ENCODE data around the gene NKX1-1.

The NKX1-1 gene

GRCh38 chr4:1406394-1406980 lies at the start of gene NKX1-1:
Gene NKX1-1, minus strand, starts transcription at chr4:1406442. Its CDS starts 0 bp downstream, at chr4:1406442.
- no peak for DNase-seq
- peak within 1 kb of the TSS; percentile 69 to 74 for H3K4me3 Mint-ChIP-seq
- peaks cover 0 to 1% of the 10 kb centered on the region in 2 donors for H3K9me3 Mint-ChIP-seq
- peak within 1 kb of the TSS; percentile 96 for H3K27ac Mint-ChIP-seq
- H3K36me3 Mint-ChIP-seq, result peaks cover 4 to 10% of the 10 kb centered on the region in 2 donors
- peaks cover 16 to 50% of the 10 kb centered on the region in 2 donors for H3K4me1 Mint-ChIP-seq
- peaks cover 62 to 74% of the 10 kb centered on the region in 2 donors for H3K27me3 Mint-ChIP-seq
- no peak for ATAC-seq (replicated peaks)

- Mint-ChIP-seq H3K4me3 (no peak overlapping the region), H3K4me1 (no peaks in the 10 kb centered on the region), H3K36me3 (peaks cover 4 to 9% of the 10 kb centered on the region in 2 donors), H3K27ac (no peak overlapping the region), H3K27me3 (peaks cover 9 to 15% of the 10 kb centered on the region in 2 donors), H3K9me3 (peaks cover 31 to 33% of the 10 kb centered on the region in 2 donors)
- no peak for DNase-seq
- no peak for ATAC-seq (replicated peaks)
These were observed 47.5 kb upstream of the NKX1-1 start for GRCh38 chr4:1453731-1454130.

GRCh38 chr4:1452431-1453051 lies 46.3 kb upstream of the NKX1-1 start:
- no peak for DNase-seq
- peaks cover 7 to 14% of the 10 kb centered on the region in 2 donors for H3K27me3 Mint-ChIP-seq
- H3K9me3 Mint-ChIP-seq, result peaks cover 26% of the 10 kb centered on the region in 2 donors
- no peak overlapping the region for H3K4me3 Mint-ChIP-seq
- peaks cover 2 to 4% of the 10 kb centered on the region in 2 donors for H3K36me3 Mint-ChIP-seq
- no peaks in the 10 kb centered on the region for H3K4me1 Mint-ChIP-seq
- ATAC-seq (replicated peaks), result no peak
- H3K27ac Mint-ChIP-seq, result no peak overlapping the region

- peaks cover 14% of the 10 kb centered on the region in 2 donors for H3K27me3 Mint-ChIP-seq
- peaks cover under 1% of the 10 kb centered on the region in 2 donors for H3K36me3 Mint-ChIP-seq
- H3K27ac Mint-ChIP-seq, result no peak overlapping the region
- DNase-seq (no peak), ATAC-seq (replicated peaks) (no peak)
- H3K9me3 Mint-ChIP-seq, result peaks cover 23% of the 10 kb centered on the region in 2 donors
- no peak overlapping the region for H3K4me3 Mint-ChIP-seq
- no peaks in the 10 kb centered on the region for H3K4me1 Mint-ChIP-seq
These were observed 45.5 kb upstream of the NKX1-1 start for GRCh38 chr4:1451752-1452122.

GRCh38 chr4:1451106-1451751 lies 45.0 kb upstream of the NKX1-1 start:
- no peak overlapping the region for H3K4me3 Mint-ChIP-seq
- ATAC-seq (replicated peaks) (no peak), DNase-seq (no peak)
- no peaks in the 10 kb centered on the region for H3K4me1 Mint-ChIP-seq
- H3K27me3 Mint-ChIP-seq, result peaks cover 13 to 14% of the 10 kb centered on the region in 2 donors
- H3K9me3 Mint-ChIP-seq, result peaks cover 21 to 22% of the 10 kb centered on the region in 2 donors
- no peaks in the 10 kb centered on the region for H3K36me3 Mint-ChIP-seq
- no peak overlapping the region for H3K27ac Mint-ChIP-seq

- no peaks in the 10 kb centered on the region for H3K36me3 Mint-ChIP-seq
- H3K4me1 Mint-ChIP-seq, result no peaks in the 10 kb centered on the region
- no peak for ATAC-seq (replicated peaks)
- no peak for DNase-seq
- H3K4me3 Mint-ChIP-seq, result no peak overlapping the region
- H3K9me3 Mint-ChIP-seq, result peaks cover 21% of the 10 kb centered on the region in 2 donors
- H3K27ac Mint-ChIP-seq, result no peak overlapping the region
- H3K27me3 Mint-ChIP-seq, result peaks cover 14 to 20% of the 10 kb centered on the region in 2 donors
These were observed 43.8 kb upstream of the NKX1-1 start for GRCh38 chr4:1449833-1450741.

GRCh38 chr4:1449475-1449832 lies 43.2 kb upstream of the NKX1-1 start:
- ATAC-seq (replicated peaks) (no peak), DNase-seq (no peak)
- peaks cover 20 to 21% of the 10 kb centered on the region in 2 donors for H3K9me3 Mint-ChIP-seq
- no peaks in the 10 kb centered on the region for H3K36me3 Mint-ChIP-seq
- H3K4me1 Mint-ChIP-seq, result no peaks in the 10 kb centered on the region
- H3K27ac Mint-ChIP-seq, result no peak overlapping the region
- H3K4me3 Mint-ChIP-seq, result no peak overlapping the region
- H3K27me3 Mint-ChIP-seq, result peaks cover 19 to 20% of the 10 kb centered on the region in 2 donors

GRCh38 chr4:1448589-1449420 lies 42.6 kb upstream of the NKX1-1 start:
- DNase-seq (no peak), ATAC-seq (replicated peaks) (no peak)
- no peak overlapping the region for H3K4me3 Mint-ChIP-seq
- peaks cover 20 to 23% of the 10 kb centered on the region in 2 donors for H3K27me3 Mint-ChIP-seq
- no peaks in the 10 kb centered on the region for H3K36me3 Mint-ChIP-seq
- H3K4me1 Mint-ChIP-seq, result no peaks in the 10 kb centered on the region
- no peak overlapping the region for H3K27ac Mint-ChIP-seq
- peaks cover 17 to 18% of the 10 kb centered on the region in 2 donors for H3K9me3 Mint-ChIP-seq

- ATAC-seq (replicated peaks) (no peak), DNase-seq (no peak)
- Mint-ChIP-seq H3K9me3 (peaks cover 9% of the 10 kb centered on the region in 2 donors), H3K4me1 (no peaks in the 10 kb centered on the region), H3K36me3 (no peaks in the 10 kb centered on the region), H3K4me3 (no peak overlapping the region), H3K27me3 (peaks cover 20 to 23% of the 10 kb centered on the region in 2 donors), H3K27ac (no peak overlapping the region)
These were observed 41.7 kb upstream of the NKX1-1 start for GRCh38 chr4:1447676-1448588.

GRCh38 chr4:1446502-1447386 lies 40.5 kb upstream of the NKX1-1 start:
- no peak for DNase-seq
- Mint-ChIP-seq H3K36me3 (no peaks in the 10 kb centered on the region), H3K9me3 (no peaks in the 10 kb centered on the region), H3K27me3 (peaks cover 20 to 23% of the 10 kb centered on the region in 2 donors), H3K4me3 (no peak overlapping the region), H3K4me1 (no peaks in the 10 kb centered on the region), H3K27ac (no peak overlapping the region)
- ATAC-seq (replicated peaks), result no peak

- no peaks in the 10 kb centered on the region for H3K9me3 Mint-ChIP-seq
- no peaks in the 10 kb centered on the region for H3K4me1 Mint-ChIP-seq
- no peaks in the 10 kb centered on the region for H3K36me3 Mint-ChIP-seq
- H3K27ac Mint-ChIP-seq, result peak overlapping the region; percentile 65
- no peak for ATAC-seq (replicated peaks)
- peaks cover 20 to 23% of the 10 kb centered on the region in 2 donors for H3K27me3 Mint-ChIP-seq
- no peak for DNase-seq
- no peak overlapping the region for H3K4me3 Mint-ChIP-seq
These were observed 39.6 kb upstream of the NKX1-1 start for GRCh38 chr4:1445716-1446445.
